HCT116 (cell line): ENCODE measurements around the gene LOXHD1. TPM values are rescaled to one million over a fixed set of nuclear protein-coding genes. Genes with fewer than 3 reads are reported as not detected.

Source experiments
- ATAC-seq: fragments of 200-7000 bp; cut with Tn5 transposase; 2 replicates; pipeline ENCODE4 v1.9.1; 2020; ENCODE audit warnings: mild to moderate bottlenecking, moderate library complexity
- BruUV-seq: library from RNA; stranded (reverse); fragments of 400-500 nt; replicated peaks from 2 replicates; lab custom pipeline; 2021; lab: Mats Ljungman, UMichigan
- CTCF ChIA-PET: fragments of 300-600 bp; sonication (Branson Sonifier 250); formaldehyde crosslinking; loops from one replicate; lab custom pipeline; 2021; ENCODE audit warnings: antibody characterized with exemption; lab: Charles Lee
- POLR2A ChIA-PET: fragments of 300-600, 350-600 bp; sonication (Branson Sonifier 250); formaldehyde crosslinking; loops from one replicate; lab custom pipeline; 2021; ENCODE audit warnings: antibody characterized with exemption; lab: Charles Lee
- RAD21 ChIA-PET, 2 experiments: fragments of 300-600 bp; sonication (Branson Sonifier 250); formaldehyde crosslinking; loops; one replicate each; lab custom pipeline; 2023; ENCODE audit warnings: low total read pairs in 2 of 2; ENCODE audit not compliant: uncharacterized antibody in 2 of 2, unreplicated experiment in 2 of 2, low non-redundant PET in 1 of 2; lab: Charles Lee
- DNase-seq: peaks from one replicate; pipeline ENCODE4 v3.0.0-alpha.2; 2010; ENCODE audit warnings: low read depth, low spot score
- H2AFZ ChIP-seq: fragments of 200-600 bp; shearing (Covaris generic), sonication (generic); 2 replicates; pipeline ENCODE4 v1.6.1; 2017; ENCODE audit warnings: low read depth, mixed run types, mixed read lengths, antibody characterized with exemption, low read length; ENCODE audit not compliant: poor library complexity, severe bottlenecking
- H3K27ac ChIP-seq: 2 replicates; pipeline ENCODE4 v1.5.1; 2012; ENCODE audit warnings: low read depth, low read length
- H3K27me3 ChIP-seq: fragments of 200-600 bp; sonication (generic); 2 replicates; pipeline ENCODE4 v1.6.1; 2016; ENCODE audit warnings: mixed run types, low read length, mixed read lengths; ENCODE audit not compliant: insufficient read depth
- H3K36me3 ChIP-seq, 2 experiments: fragments of 200-500 bp in 1 of 2; fragments of 200-600 bp in 1 of 2; sonication (Bioruptor generic) in 1 of 2; sonication (generic) in 1 of 2; 2 replicates each; pipeline versions ENCODE4 v1.5.1 to v1.6.1; 2014 to 2016; ENCODE audit warnings: low read length in 2 of 2, inconsistent platforms in 1 of 2, mixed read lengths in 1 of 2, mixed run types in 1 of 2; ENCODE audit not compliant: insufficient read depth in 2 of 2, control insufficient read depth in 1 of 2
- H3K4me1 ChIP-seq, 2 experiments: fragments of 200-600 bp in 1 of 2; sonication (generic) in 1 of 2; 2 replicates each; pipeline versions ENCODE4 v1.5.1 to v1.6.1; 2012 to 2017; ENCODE audit warnings: low read length in 2 of 2, inconsistent platforms in 1 of 2, mild to moderate bottlenecking in 1 of 2, mixed read lengths in 1 of 2, mixed run types in 1 of 2, moderate library complexity in 1 of 2; ENCODE audit not compliant: insufficient read depth in 2 of 2, control insufficient read depth in 1 of 2
- H3K4me2 ChIP-seq: fragments of 200-600 bp; sonication (generic); 2 replicates; pipeline ENCODE4 v1.6.1; 2017; ENCODE audit warnings: mixed run types, low read length, mixed read lengths
- H3K4me3 ChIP-seq, 2 experiments: fragments of 200-600 bp in 1 of 2; sonication (generic) in 1 of 2; replicated peaks in 1 of 2; 2 replicates each; pipeline ENCODE4 v1.5.1; 2011 to 2016; ENCODE audit warnings: low read length in 2 of 2, control low read depth in 1 of 2, low read depth in 1 of 2, mild to moderate bottlenecking in 1 of 2, mixed read lengths in 1 of 2, mixed run types in 1 of 2
- H3K79me2 ChIP-seq: fragments of 200-600 bp; sonication (generic); 2 replicates; pipeline ENCODE4 v1.6.1; 2017; ENCODE audit warnings: mild to moderate bottlenecking, mixed run types, low read length, moderate library complexity, mixed read lengths; ENCODE audit not compliant: insufficient read depth
- H3K9ac ChIP-seq: fragments of 200-600 bp; sonication (generic); 2 replicates; pipeline ENCODE4 v1.6.1; 2016; ENCODE audit warnings: low read length, mixed read lengths
- H3K9me2 ChIP-seq: fragments of 200-600 bp; sonication (generic), shearing (Covaris generic); 2 replicates; pipeline ENCODE4 v1.6.1; 2017; ENCODE audit warnings: mixed run types, mild to moderate bottlenecking, moderate library complexity; ENCODE audit not compliant: insufficient read depth
- H3K9me3 ChIP-seq, 2 experiments: fragments of 200-500 bp in 1 of 2; fragments of 200-600 bp in 1 of 2; sonication (Bioruptor generic) in 1 of 2; sonication (generic) in 1 of 2; 2 replicates each; pipeline ENCODE4 v1.6.1; 2014 to 2017; ENCODE audit warnings: low read length in 2 of 2, mixed read lengths in 2 of 2, inconsistent platforms in 1 of 2, low read depth in 1 of 2, mild to moderate bottlenecking in 1 of 2, mixed run types in 1 of 2, moderate library complexity in 1 of 2; ENCODE audit not compliant: control insufficient read depth in 1 of 2, insufficient read depth in 1 of 2
- H4K20me1 ChIP-seq: fragments of 200-600 bp; sonication (generic), shearing (Covaris generic); 2 replicates; pipeline ENCODE4 v1.6.1; 2017; ENCODE audit warnings: mixed run types, mild to moderate bottlenecking, moderate library complexity; ENCODE audit not compliant: insufficient read depth
- CBX3 ChIP-seq: IDR thresholded peaks from 2 replicates; pipeline ENCODE4 v1.6.1; 2012; ENCODE audit warnings: low read depth
- CEBPB ChIP-seq: IDR thresholded peaks from 2 replicates; pipeline ENCODE4 v1.6.1; 2012; ENCODE audit warnings: low read depth
- EGR1 ChIP-seq: IDR thresholded peaks from 2 replicates; pipeline ENCODE4 v1.6.1; 2012; ENCODE audit warnings: low read depth
- EZH2 ChIP-seq: fragments of 200-600 bp; sonication (generic); IDR thresholded peaks from 2 replicates; pipeline ENCODE4 v1.6.1; 2017; ENCODE audit warnings: antibody characterized with exemption, mixed run types
- EZH2phosphoT487 ChIP-seq: fragments of 200-600 bp; IDR thresholded peaks from 2 replicates; pipeline ENCODE4 v1.6.1; 2018; ENCODE audit warnings: antibody characterized with exemption, borderline replicate concordance
- FOSL1 ChIP-seq: IDR thresholded peaks from 2 replicates; pipeline ENCODE4 v1.6.1; 2012; ENCODE audit warnings: low read depth
- JUND ChIP-seq: IDR thresholded peaks from 2 replicates; pipeline ENCODE4 v1.6.1; 2012
- POLR2AphosphoS5 ChIP-seq: IDR thresholded peaks from 2 replicates; pipeline ENCODE4 v1.6.1; 2011; ENCODE audit warnings: mild to moderate bottlenecking, low read depth, low read length, moderate library complexity
- SIN3A ChIP-seq: IDR thresholded peaks from 2 replicates; pipeline ENCODE4 v1.6.1; 2012; ENCODE audit warnings: low read depth
- YY1 ChIP-seq: IDR thresholded peaks from 2 replicates; pipeline ENCODE4 v1.6.1; 2011; ENCODE audit warnings: low read length, low read depth, moderate library complexity, mild to moderate bottlenecking; ENCODE audit not compliant: insufficient replicate concordance; ENCODE audit errors: extremely low read depth
- ZFX ChIP-seq: fragments of 450-650 bp; IDR thresholded peaks from 2 replicates; pipeline ENCODE4 v1.6.1; 2017
- ZNF274 ChIP-seq: fragments of 200-500 bp; sonication (Bioruptor generic); IDR thresholded peaks from 2 replicates; pipeline ENCODE4 v1.6.1; 2014; ENCODE audit warnings: mild to moderate bottlenecking, low read depth, low read length, inconsistent platforms
- intact Hi-C: fragments of 100-400 bp; cut with micrococcal nuclease; formaldehyde crosslinking; loops from 2 replicates; pipeline ENCODE4 v1.10.0; 2022
- total RNA-seq: library from RNA; stranded (reverse); gene quantifications from one replicate; pipeline ENCODE4 v1.2.1, GENCODE V29; 2021; ENCODE audit not compliant: unreplicated experiment
- TF ChIP-seq, protein P1 (sequence below), 3 experiments: fragments of 200-600 bp in 1 of 3; sonication (generic) in 1 of 3; IDR thresholded peaks in 2 of 3; conservative IDR thresholded peaks in 1 of 3; 2 replicates each; pipeline ENCODE4 v1.5.1; 2012 to 2017; ENCODE audit warnings: low read depth in 2 of 3, low read length in 2 of 3, antibody characterized with exemption in 1 of 3, borderline replicate concordance in 1 of 3, control low read depth in 1 of 3, mild to moderate bottlenecking in 1 of 3, mixed read lengths in 1 of 3, mixed run types in 1 of 3, moderate library complexity in 1 of 3; ENCODE audit not compliant: insufficient read depth in 1 of 3
- TF ChIP-seq, protein P2 (sequence below): IDR thresholded peaks from 2 replicates; pipeline ENCODE4 v1.6.1; 2011; ENCODE audit warnings: mild to moderate bottlenecking, low read length, moderate library complexity; ENCODE audit not compliant: insufficient replicate concordance; ENCODE audit errors: extremely low read depth
- TF ChIP-seq, protein P3 (sequence below): IDR thresholded peaks from 2 replicates; pipeline ENCODE4 v1.6.1; 2012
- TF ChIP-seq, protein P4 (sequence below): IDR thresholded peaks from 2 replicates; pipeline ENCODE4 v1.6.1; 2012; ENCODE audit warnings: low read depth

LOXHD1 gene
- total RNA-seq, 1 experiment from 2014 or later, result not detected

DNA sequence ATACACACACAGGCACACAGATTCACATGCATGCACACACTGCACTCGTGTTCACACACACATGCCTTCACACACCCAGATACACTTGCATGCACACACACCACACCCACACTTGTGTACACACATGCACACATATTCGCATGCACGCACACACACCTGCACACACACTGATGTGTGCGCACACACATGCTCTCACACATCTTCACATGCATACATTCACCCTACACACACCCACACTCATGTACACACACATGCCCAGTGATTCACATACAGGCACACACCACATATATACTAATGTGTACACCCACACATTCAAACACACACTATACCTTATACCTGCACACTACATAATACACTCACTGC is 181.6 kb downstream of the LOXHD1 start (continued):
- TF ChIP-seq JUND (no peak), ZNF274 (no peak), CEBPB (no peak)

DNA sequence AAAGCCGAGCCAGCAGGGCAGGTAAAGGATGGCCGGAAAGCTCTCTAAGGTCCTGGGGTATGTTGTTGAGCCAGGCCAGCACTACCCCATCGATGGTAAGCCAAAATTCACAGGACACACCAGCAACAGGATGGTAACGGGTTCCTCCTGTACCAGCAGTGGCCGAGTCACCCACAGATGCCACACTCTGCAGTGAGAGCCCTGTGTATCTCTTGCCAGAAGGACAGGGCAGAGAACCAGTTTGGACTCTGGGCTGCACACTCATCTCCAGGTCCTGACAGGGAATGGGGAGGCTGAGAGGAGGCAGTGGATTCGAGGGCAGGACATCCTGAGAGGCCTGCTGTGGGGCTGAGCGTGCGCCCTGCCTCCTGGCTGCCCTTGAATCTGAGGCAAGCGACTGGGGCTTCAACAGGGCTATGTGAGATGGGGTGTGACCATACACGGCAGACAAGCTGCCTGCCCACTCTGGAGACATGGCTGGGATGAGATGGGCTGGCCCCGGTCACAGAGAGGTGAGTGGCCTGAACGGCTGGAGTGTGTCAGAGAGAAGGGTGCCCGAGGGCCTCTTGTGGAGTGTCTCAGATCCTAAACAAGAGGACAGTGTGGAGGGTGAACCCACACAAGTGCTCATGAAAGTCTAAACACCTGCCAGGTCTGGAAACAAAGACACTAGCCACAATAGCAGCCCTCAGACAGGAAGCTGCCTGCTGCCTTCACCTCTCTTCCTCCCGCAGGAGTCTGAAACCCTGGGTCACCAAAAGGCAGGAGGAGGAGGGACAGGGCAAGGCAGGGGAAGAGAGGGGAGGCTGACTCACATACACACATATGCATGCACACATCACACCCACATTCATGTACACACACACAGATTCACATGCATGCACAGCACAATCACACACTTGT is 182.3 kb downstream of the LOXHD1 start:
- no peak for DNase-seq
- Histone ChIP-seq H3K4me1 (no peaks in the 10 kb centered on the region), H3K36me3 (no peaks in the 10 kb centered on the region), H3K9me2 (no peaks in the 10 kb centered on the region), H3K27ac (no peak overlapping the region), H3K4me3 (no peak overlapping the region), H3K9ac (no peak overlapping the region), H3K27me3 (peaks cover 41% of the 10 kb centered on the region), H4K20me1 (no peaks in the 10 kb centered on the region), H2AFZ (no peak overlapping the region), H3K79me2 (no peaks in the 10 kb centered on the region), H3K4me2 (no peak overlapping the region), H3K9me3 (no peaks in the 10 kb centered on the region)
- RAD21 ChIA-PET, result no interaction called here
- POLR2A ChIA-PET, result no interaction called here
- BruUV-seq, result no TSS peak
- CTCF ChIA-PET, result no interaction called here
- ATAC-seq, result no peak
- intact Hi-C loops, result no loop called here
- TF ChIP-seq EGR1, result no peak
- no peak for TF ChIP-seq POLR2AphosphoS5
- no peak for TF ChIP-seq CBX3
- TF ChIP-seq, protein P1, sequence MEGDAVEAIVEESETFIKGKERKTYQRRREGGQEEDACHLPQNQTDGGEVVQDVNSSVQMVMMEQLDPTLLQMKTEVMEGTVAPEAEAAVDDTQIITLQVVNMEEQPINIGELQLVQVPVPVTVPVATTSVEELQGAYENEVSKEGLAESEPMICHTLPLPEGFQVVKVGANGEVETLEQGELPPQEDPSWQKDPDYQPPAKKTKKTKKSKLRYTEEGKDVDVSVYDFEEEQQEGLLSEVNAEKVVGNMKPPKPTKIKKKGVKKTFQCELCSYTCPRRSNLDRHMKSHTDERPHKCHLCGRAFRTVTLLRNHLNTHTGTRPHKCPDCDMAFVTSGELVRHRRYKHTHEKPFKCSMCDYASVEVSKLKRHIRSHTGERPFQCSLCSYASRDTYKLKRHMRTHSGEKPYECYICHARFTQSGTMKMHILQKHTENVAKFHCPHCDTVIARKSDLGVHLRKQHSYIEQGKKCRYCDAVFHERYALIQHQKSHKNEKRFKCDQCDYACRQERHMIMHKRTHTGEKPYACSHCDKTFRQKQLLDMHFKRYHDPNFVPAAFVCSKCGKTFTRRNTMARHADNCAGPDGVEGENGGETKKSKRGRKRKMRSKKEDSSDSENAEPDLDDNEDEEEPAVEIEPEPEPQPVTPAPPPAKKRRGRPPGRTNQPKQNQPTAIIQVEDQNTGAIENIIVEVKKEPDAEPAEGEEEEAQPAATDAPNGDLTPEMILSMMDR (IDR thresholded peaks at IDR 0.05 in 2 of 3, conservative IDR thresholded peaks at IDR 0.05 in 1 of 3; ENCODE audit: borderline replicate concordance in 1 of 3, insufficient read depth in 1 of 3, low read depth in 2 of 3, low read length in 2 of 3), result no peak
- no peak for TF ChIP-seq YY1
- TF ChIP-seq EZH2phosphoT487, result no peak
- no peak for TF ChIP-seq SIN3A
- no peak for TF ChIP-seq EZH2
- TF ChIP-seq ZFX, result no peak
- TF ChIP-seq, protein P2, sequence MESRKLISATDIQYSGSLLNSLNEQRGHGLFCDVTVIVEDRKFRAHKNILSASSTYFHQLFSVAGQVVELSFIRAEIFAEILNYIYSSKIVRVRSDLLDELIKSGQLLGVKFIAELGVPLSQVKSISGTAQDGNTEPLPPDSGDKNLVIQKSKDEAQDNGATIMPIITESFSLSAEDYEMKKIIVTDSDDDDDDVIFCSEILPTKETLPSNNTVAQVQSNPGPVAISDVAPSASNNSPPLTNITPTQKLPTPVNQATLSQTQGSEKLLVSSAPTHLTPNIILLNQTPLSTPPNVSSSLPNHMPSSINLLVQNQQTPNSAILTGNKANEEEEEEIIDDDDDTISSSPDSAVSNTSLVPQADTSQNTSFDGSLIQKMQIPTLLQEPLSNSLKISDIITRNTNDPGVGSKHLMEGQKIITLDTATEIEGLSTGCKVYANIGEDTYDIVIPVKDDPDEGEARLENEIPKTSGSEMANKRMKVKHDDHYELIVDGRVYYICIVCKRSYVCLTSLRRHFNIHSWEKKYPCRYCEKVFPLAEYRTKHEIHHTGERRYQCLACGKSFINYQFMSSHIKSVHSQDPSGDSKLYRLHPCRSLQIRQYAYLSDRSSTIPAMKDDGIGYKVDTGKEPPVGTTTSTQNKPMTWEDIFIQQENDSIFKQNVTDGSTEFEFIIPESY, result no peak
- TF ChIP-seq, protein P3, sequence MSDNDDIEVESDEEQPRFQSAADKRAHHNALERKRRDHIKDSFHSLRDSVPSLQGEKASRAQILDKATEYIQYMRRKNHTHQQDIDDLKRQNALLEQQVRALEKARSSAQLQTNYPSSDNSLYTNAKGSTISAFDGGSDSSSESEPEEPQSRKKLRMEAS, result no peak
- no peak for TF ChIP-seq FOSL1
- TF ChIP-seq, protein P4, sequence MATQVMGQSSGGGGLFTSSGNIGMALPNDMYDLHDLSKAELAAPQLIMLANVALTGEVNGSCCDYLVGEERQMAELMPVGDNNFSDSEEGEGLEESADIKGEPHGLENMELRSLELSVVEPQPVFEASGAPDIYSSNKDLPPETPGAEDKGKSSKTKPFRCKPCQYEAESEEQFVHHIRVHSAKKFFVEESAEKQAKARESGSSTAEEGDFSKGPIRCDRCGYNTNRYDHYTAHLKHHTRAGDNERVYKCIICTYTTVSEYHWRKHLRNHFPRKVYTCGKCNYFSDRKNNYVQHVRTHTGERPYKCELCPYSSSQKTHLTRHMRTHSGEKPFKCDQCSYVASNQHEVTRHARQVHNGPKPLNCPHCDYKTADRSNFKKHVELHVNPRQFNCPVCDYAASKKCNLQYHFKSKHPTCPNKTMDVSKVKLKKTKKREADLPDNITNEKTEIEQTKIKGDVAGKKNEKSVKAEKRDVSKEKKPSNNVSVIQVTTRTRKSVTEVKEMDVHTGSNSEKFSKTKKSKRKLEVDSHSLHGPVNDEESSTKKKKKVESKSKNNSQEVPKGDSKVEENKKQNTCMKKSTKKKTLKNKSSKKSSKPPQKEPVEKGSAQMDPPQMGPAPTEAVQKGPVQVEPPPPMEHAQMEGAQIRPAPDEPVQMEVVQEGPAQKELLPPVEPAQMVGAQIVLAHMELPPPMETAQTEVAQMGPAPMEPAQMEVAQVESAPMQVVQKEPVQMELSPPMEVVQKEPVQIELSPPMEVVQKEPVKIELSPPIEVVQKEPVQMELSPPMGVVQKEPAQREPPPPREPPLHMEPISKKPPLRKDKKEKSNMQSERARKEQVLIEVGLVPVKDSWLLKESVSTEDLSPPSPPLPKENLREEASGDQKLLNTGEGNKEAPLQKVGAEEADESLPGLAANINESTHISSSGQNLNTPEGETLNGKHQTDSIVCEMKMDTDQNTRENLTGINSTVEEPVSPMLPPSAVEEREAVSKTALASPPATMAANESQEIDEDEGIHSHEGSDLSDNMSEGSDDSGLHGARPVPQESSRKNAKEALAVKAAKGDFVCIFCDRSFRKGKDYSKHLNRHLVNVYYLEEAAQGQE, result no peak
- TF ChIP-seq ZNF274, result no peak
- TF ChIP-seq CEBPB, result no peak
